ENCODE data around the gene LMNTD1.

- TF ChIP-seq SMC3 (conservative IDR thresholded peaks at IDR 0.05; ENCODE audit: poor library complexity) (no peak), CTCF (IDR thresholded peaks at IDR 0.05; ENCODE audit: poor library complexity, severe bottlenecking) (no peak), REST (IDR thresholded peaks at IDR 0.05; ENCODE audit: borderline replicate concordance) (no peak), RAD21 (conservative IDR thresholded peaks at IDR 0.05) (no peak), EZH2 (IDR thresholded peaks at IDR 0.05; ENCODE audit: borderline replicate concordance, insufficient read depth, low read length, poor library complexity, severe bottlenecking) (no peak), EP300 (conservative IDR thresholded peaks at IDR 0.05; ENCODE audit: poor library complexity, severe bottlenecking) (no peak)
Observed at GRCh38 chr12:25549120-25549519, 4.0 kb downstream of the LMNTD1 start.

Data from neural cell (in vitro differentiated cells).